NCI-H69 (cell line): ENCODE data around the gene TRIM10.
"Not testable (repeated sequence)": the region's sequence is repeated elsewhere in the genome, so short reads cannot be mapped to it uniquely, and the experiment has no call there.

Experiments used
- DNase-seq: peaks from one replicate; lab custom pipeline; 2025; lab: John Stamatoyannopoulos, UW

Gene TRIM10

GRCh38 chr6:30172681-30173080 lies 11.7 kb upstream of the TRIM10 start:
- DNase-seq = no peak

- DNase-seq = peak; percentile 67
Measured at GRCh38 chr6:30171677-30172471, 10.9 kb upstream of the TRIM10 start.

GRCh38 chr6:30169658-30170614 lies 8.9 kb upstream of the TRIM10 start:
- DNase-seq = peak; percentile 57

- no peak for DNase-seq
Measured at GRCh38 chr6:30168741-30169140, 7.7 kb upstream of the TRIM10 start.

- DNase-seq = no peak
Measured at GRCh38 chr6:30167101-30167500, 6.1 kb upstream of the TRIM10 start.

- DNase-seq = not testable (repeated sequence)
Measured at GRCh38 chr6:30165238-30165637, 4.2 kb upstream of the TRIM10 start.

- no peak for DNase-seq
Measured at GRCh38 chr6:30164714-30165113, 3.7 kb upstream of the TRIM10 start.

DNA sequence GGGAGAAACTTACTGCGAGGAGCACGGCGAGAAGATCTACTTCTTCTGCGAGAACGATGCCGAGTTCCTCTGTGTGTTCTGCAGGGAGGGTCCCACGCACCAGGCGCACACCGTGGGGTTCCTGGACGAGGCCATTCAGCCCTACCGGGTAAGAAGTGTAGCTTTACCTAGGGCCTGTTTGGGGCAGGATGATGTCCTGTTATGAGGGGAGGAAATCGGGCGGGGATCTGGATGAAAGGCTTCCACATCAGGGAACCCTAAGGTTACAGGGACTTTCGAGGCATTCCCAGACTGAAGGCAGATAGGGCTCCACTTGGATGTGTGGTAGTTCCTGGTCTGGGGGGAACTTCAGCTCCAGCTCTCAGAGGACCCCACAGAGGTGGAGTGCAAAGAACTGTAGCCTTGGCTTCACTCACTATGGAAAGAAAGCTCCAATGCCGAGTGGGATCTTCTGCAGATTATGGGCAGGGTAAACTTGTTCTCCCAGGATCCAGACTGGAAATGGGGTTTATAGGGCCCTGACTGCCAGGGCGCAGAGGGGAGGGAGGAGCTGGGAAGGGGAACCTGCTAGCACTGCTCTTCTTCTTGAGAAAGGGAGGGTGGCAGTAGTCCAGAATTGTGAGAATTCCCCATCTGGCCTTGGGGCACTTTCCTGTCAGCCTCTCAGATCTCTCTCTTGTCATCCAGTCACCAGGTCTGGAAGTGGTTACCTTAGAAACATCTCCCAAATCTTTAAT lies 3.1 kb upstream of the TRIM10 start:
- DNase-seq = no peak

DNA sequence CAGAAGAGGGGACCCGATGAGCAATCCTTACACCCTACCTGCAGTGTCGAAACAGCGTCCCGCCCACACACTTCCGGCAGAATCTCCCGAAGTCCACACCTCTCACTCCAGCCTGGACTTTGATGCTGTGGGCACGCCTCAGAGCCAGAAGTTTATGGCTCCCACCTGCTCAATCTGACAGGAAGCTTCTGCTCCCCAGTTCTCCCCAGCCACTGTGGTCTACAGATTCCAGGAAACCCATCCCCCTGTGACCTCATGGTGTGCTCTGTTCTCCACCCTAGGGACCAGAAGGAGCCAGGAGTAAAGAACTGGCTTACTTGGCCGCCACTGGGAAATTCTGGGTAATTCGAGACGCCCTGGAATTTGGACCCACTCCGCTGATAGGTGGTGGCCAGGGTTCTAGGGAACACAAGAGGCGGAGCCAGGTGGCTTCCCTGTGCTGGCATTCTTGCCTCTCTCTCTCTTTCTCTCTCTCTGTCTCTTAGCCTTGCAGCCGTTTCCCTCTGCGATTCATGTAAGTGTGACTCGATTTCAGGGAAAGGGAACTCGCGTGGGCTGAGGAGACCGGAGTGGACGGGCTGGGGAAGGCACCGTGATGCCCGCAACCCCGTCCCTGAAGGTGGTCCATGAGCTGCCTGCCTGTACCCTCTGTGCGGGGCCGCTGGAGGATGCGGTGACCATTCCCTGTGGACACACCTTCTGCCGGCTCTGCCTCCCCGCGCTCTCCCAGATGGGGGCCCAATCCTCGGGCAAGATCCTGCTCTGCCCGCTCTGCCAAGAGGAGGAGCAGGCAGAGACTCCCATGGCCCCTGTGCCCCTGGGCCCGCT lies 2.3 kb upstream of the TRIM10 start, which contains the start of gene TRIM15:
TSS of gene TRIM15 (plus strand) at position 457 of the 828 bp plus-strand sequence. CDS start at position 596, 139 bp downstream.
- DNase-seq = peak; percentile 43

DNA sequence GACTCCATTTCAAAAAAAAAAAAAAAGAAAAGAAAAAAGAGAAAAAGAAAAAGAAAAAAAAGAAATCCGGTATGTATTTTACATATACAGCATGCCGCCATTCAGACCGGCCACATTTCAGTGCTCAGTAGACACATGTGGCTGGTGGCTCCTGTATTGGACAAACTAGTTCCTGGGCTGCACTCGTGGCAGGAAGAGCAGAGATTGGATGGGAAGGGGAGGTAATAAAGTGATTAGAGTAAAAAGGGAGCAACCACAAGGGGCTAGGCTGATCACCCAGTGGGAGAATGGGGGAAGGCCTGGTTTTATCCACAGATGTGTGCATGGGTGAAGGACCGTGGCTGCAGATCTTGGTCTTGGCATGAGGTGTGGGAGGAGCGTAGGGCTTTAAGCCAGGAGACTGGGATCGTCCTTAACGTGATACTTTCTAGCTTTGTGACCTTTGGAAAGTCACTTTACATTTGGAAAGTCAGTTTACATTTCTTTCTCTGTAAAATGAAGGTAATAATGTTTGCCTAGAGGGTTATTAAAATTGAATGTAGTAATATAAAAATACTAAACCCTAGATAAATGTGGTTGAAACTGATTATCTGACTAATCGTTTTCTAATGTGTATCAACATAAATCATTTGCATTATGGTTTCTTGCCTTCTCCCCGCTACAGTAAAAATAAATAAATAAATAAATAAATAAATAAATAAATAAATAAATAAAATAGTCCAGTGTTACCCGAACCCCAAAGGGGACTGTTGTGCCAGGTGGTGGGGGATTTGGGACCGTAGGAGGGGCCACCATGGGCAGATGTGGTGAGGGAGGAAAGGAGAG lies 1.5 kb upstream of the TRIM10 start:
- no peak for DNase-seq

DNA sequence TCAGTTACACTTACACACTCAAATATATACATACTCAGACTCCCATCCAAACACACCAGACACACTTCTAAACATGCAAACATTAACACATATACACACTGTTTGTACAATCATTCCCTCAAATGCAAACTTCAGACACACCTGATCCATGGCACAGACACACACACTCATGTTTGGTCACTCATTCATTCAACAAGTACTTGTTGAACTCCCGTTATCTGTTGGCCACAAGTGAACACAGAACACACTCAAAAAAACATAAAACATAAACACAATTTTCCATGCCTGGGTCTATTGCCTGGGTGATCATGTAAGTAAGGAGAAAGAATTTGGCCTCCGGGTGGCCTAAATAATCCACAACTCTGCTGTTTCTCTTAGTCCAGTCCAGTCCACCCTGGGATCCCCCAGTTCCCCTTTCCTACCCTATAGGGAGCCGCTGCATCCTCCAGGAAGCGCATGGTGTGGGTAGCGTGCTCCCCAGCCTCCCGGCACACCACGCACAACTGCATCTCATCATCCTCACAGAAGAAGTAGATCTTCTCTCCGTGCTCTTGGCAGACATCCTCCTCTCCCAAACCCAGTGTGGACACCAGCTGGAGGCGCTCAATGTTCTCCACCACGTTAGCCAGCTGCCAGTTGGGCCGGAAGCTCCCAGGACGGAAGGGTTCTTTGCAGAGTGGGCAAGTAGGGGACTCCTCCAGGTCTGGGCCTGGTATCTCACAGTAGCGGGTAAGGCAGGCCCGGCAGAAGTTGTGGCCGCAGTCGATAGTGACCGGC lies 815 bp downstream of the TRIM10 start:
- DNase-seq = no peak

GRCh38 chr6:30158475-30159040 lies 2.5 kb downstream of the TRIM10 start:
- no peak for DNase-seq

DNA sequence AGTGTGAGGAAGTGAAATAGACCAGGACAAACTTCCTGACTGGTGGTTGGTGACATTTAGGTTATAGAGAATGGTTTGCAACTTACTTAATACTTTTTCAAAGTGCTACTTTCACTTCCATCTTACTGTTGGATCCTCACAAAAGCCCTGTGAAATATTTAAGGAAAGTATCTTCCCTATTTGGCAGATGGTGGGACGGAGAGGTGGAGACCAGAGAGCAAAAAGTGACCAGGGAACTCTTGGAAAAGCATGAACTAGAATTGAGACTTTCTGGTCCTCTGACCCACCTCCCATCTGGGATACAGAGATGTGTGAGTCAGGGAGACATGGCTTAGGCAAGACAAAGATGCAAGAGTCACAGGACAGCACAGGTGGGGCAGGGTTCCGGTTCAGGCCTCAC lies 3.0 kb downstream of the TRIM10 start:
- DNase-seq = no peak

GRCh38 chr6:30157581-30157980 lies 3.4 kb downstream of the TRIM10 start:
- DNase-seq = no peak

DNA sequence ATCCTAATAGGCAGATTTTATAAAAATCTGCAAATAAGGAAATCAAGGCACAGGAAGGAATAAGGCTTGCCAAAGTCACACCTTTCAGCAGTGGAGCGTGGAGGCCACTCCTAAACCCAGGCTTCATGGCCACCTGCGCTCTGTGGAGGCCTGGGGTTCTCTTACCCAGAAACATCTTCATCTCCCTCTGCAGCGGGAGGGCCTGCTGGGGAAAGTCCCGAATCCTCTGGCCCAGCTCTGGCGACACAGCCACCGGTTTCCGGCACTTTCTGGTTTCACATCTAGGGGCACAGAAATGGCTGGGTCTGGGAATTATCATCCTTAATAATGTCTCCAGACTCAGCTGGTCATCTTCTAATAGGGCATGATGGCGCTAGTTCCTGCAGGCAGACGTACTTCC lies 4.2 kb downstream of the TRIM10 start:
- DNase-seq = no peak

DNA sequence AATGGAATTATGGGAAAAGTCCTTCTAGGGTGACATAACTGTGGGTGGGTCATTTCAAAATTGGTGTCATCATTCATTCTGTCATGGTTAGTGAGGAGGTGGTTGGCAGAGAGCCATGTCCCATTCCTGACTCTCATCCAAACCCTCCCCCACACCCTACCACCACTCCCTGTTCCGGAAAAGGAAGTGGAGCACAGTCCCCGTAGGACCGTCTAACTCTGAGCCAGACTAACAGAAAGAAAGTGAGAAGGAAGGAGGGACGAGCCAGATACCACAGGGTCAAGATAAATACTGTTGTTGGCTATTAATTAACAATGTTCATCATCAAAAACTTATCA lies 4.8 kb downstream of the TRIM10 start:
- peak; percentile 54 for DNase-seq

GRCh38 chr6:30155520-30156261 lies 5.3 kb downstream of the TRIM10 start:
- no peak for DNase-seq

DNA sequence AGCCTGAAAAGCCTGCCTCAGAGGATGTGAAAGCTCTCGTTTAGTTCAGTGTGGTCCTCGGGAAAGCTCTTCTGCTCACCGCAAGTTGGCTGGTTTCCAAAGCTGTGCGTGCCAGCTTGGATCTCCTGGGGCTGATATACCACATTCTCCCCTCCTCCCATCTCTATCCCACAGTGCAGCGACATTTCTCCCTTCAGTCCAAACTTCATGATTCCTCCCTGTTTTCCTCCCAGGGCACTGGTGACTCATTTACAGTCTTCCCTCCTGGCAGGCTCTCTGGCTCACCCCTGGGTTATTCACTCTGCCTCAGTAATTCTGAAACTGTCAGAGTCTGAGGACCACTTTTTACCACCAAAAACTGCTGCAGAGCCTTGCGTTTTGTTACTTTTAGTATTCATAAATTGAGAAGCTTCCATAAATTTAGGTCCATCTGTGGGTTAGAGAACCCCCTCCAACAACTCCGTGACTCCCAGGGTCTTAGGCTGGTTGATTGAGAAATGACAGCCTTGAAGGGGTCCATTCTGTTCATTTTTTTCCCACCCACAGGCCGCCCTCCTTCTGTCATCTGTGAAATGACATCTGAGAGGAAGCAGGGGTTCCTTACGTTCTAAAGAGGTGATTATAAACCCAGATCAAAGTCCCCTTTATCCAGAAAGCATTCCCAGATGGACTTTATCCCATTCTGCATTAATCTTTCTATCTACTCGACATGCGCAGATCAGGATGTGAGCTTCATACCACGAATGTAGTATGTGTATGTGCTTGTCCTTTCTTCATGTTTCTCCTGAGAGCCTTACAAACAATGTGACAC lies 6.1 kb downstream of the TRIM10 start:
- no peak for DNase-seq
